ENCODE results near the gene A4GALT.

The A4GALT gene

DNA sequence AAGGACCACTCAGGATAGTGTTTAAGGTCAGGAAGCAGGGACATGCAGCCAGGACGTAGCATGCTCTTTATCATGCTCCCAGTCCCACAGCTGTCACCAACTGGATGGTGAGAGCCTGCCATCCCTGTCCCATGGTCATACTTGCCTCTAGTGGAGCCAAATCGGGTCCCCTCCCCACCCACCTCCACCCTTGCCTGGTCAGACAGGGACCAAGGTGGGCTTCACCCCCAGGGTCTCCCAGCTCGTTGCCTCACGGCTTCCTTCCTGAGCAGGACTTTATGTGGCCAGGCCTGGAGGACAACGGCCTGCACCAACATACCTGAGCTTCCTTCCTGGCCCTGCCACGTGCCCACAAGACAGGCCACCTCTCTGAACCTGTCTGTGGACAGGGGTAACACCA lies 19.8 kb downstream of the A4GALT start:
- ChIA-PET POLR2A (no interaction called here), CTCF (no interaction called here)

DNA sequence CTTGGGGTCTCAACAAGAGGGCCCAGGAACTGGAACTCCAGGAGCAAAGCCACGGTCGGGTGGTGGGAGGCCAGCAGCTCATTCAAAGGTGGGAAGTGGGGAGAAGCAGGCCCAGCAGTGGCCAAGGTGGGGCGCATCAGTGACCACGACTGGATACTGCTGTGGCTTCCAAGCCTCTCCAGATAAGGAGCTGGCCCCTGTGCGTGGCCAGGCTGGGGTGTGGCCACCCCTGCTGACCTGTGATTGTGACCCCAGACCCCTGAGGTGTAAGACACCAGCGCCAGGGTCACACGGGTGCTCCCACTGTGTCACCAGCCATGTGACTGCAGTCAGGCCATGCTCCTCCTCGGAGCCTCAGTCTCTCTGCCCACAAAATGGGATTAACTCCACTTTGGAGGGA lies 20.3 kb downstream of the A4GALT start:
- ChIA-PET POLR2A (no interaction called here), CTCF (no interaction called here)
- TF ChIP-seq NFRKB (IDR thresholded peaks at IDR 0.05) (no peak), FOXA1 (IDR thresholded peaks at IDR 0.05) (no peak), BHLHE40 (IDR thresholded peaks at IDR 0.05; ENCODE audit: borderline replicate concordance) (no peak), L3MBTL2 (conservative IDR thresholded peaks at IDR 0.05) (no peak)
- TF ChIP-seq, protein P1, sequence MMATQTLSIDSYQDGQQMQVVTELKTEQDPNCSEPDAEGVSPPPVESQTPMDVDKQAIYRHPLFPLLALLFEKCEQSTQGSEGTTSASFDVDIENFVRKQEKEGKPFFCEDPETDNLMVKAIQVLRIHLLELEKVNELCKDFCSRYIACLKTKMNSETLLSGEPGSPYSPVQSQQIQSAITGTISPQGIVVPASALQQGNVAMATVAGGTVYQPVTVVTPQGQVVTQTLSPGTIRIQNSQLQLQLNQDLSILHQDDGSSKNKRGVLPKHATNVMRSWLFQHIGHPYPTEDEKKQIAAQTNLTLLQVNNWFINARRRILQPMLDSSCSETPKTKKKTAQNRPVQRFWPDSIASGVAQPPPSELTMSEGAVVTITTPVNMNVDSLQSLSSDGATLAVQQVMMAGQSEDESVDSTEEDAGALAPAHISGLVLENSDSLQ (IDR thresholded peaks at IDR 0.05) = no peak
- no peak for DNase-seq (ENCODE audit: extremely low spot score)

More for the DNA sequence above, 19.8 kb downstream of the A4GALT start:
- TF ChIP-seq ARNT (IDR thresholded peaks at IDR 0.05) (no peak), L3MBTL2 (conservative IDR thresholded peaks at IDR 0.05) (no peak), ELF4 (IDR thresholded peaks at IDR 0.05) (no peak), HDGF (IDR thresholded peaks at IDR 0.05; ENCODE audit: borderline replicate concordance) (no peak), LEF1 (IDR thresholded peaks at IDR 0.05; ENCODE audit: borderline replicate concordance) (no peak), SUZ12 (IDR thresholded peaks at IDR 0.05) (no peak), NFRKB (IDR thresholded peaks at IDR 0.05) (no peak), FOXA1 (IDR thresholded peaks at IDR 0.05) (no peak)
- no peak for DNase-seq (ENCODE audit: extremely low spot score)

DNA sequence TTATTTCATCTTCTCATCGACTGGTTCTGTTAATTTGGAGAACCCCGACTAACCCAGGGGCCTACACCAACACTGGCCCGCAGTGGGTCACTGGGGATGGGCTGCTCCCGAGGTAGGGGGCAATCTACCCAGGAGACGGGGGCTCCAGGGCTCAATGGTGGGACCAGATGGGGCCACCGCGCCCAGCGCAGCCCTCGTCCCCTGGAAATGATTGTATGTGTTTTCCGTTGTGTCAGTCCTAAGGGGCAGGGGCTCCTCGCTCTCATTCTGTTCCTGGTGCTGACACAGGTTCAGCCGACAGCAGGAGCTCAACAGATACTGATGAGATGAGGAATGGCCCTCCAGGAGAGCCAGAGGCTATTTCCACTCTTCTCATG lies 20.7 kb downstream of the A4GALT start:
- ChIA-PET POLR2A (no interaction called here), CTCF (no interaction called here)
- TF ChIP-seq NFRKB (IDR thresholded peaks at IDR 0.05) (no peak), CTBP1 (IDR thresholded peaks at IDR 0.05; ENCODE audit: borderline replicate concordance) (no peak), SP1 (IDR thresholded peaks at IDR 0.05) (no peak), L3MBTL2 (conservative IDR thresholded peaks at IDR 0.05) (no peak), ELF4 (IDR thresholded peaks at IDR 0.05) (no peak), ZNF384 (IDR thresholded peaks at IDR 0.05) (no peak), FOXA1 (IDR thresholded peaks at IDR 0.05) (no peak), SUZ12 (IDR thresholded peaks at IDR 0.05) (no peak), HDGF (IDR thresholded peaks at IDR 0.05; ENCODE audit: borderline replicate concordance) (no peak), FOXM1 (IDR thresholded peaks at IDR 0.05; ENCODE audit: borderline replicate concordance) (no peak), FOXK2 (IDR thresholded peaks at IDR 0.05) (no peak)
- TF ChIP-seq, protein P1 (IDR thresholded peaks at IDR 0.05) = no peak
- no peak for DNase-seq (ENCODE audit: extremely low spot score)

DNA sequence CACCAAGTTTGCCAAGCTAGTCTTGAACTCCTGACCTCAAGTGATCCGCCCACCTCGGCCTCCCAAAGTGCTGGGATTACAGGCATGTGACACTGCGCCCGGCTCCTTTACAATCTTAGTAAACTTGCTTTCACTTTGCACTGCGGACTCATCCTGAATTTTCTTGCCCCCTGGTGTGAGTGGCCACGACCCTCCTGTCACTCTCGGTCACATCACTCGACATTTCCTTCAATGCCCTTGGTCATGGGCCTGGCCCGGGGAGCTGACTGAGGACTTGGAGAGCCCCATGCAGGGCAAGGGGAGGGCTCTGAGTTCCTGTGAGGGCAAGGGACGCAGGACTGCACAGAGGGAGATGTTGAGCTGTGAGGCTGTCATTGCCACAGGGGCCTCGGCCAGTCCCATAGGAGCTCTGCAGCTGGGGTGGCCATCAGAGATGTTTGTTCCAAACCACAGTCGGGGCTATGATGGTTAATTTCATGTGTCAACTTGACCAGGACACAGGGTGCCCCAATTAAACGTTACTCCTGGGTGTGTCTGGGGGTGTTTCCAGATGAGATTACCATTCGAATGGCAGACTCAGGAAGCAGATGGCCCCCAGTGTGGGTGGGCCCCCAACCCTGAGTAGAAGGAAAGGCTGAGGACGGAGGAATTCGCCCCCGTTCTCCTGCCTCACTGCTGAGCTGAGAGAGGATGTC lies 21.2 kb downstream of the A4GALT start:
- POLR2A ChIA-PET = no interaction called here
- CTCF ChIA-PET = no interaction called here
- no peak for DNase-seq (ENCODE audit: extremely low spot score)
- no peak for TF ChIP-seq CTBP1 (IDR thresholded peaks at IDR 0.05; ENCODE audit: borderline replicate concordance)
- no peak for TF ChIP-seq FOXA1 (IDR thresholded peaks at IDR 0.05)
- no peak for TF ChIP-seq ELF4 (IDR thresholded peaks at IDR 0.05)
- TF ChIP-seq BHLHE40 (IDR thresholded peaks at IDR 0.05; ENCODE audit: borderline replicate concordance) = no peak
- TF ChIP-seq ZNF384 (IDR thresholded peaks at IDR 0.05) = no peak
- TF ChIP-seq FOXM1 (IDR thresholded peaks at IDR 0.05; ENCODE audit: borderline replicate concordance) = no peak
- no peak for TF ChIP-seq SP1 (IDR thresholded peaks at IDR 0.05)
- TF ChIP-seq, protein P1 (IDR thresholded peaks at IDR 0.05) = no peak
- TF ChIP-seq LEF1 (IDR thresholded peaks at IDR 0.05; ENCODE audit: borderline replicate concordance) = no peak
- TF ChIP-seq FOXK2 (IDR thresholded peaks at IDR 0.05) = no peak

DNA sequence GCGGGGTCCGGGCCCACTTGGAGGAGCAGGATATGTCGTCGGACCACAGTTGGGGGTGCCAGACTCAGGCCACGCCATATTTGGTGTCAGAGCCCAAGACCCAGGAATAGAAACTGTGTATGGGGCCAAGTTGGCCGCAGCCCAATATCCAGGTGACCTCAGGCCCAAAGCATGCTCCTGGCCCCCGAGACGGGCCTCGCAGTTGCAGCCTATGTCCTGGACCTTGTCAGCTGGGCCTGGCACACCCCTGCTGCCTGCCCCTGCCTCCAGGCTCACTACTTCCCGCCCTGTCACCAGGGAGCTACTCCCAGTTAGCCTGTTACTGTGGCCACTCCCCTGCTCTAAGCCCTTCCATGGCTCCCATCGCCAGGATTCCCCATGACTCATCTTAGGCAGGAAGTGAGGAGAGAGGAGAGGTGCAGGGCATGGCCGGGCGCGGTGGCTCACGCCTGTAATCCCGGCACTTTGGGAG lies 23.1 kb downstream of the A4GALT start:
- no peak for DNase-seq (ENCODE audit: extremely low spot score)
- no peak for TF ChIP-seq LEF1 (IDR thresholded peaks at IDR 0.05; ENCODE audit: borderline replicate concordance)
- no peak for TF ChIP-seq L3MBTL2 (conservative IDR thresholded peaks at IDR 0.05)
- TF ChIP-seq SP1 (IDR thresholded peaks at IDR 0.05) = no peak
- TF ChIP-seq NFRKB (IDR thresholded peaks at IDR 0.05) = no peak
- ChIA-PET CTCF (interaction anchor here (0.8 kb wide), 1 partner anchor 14 kb away, joined by 4 read pairs; no protein-coding TSS in a partner anchor), POLR2A (interaction anchor here (3.0 kb wide), 1 partner anchor 49 kb away, joined by 10 read pairs; the partner anchor contains the start of gene CYB5R3)

DNA sequence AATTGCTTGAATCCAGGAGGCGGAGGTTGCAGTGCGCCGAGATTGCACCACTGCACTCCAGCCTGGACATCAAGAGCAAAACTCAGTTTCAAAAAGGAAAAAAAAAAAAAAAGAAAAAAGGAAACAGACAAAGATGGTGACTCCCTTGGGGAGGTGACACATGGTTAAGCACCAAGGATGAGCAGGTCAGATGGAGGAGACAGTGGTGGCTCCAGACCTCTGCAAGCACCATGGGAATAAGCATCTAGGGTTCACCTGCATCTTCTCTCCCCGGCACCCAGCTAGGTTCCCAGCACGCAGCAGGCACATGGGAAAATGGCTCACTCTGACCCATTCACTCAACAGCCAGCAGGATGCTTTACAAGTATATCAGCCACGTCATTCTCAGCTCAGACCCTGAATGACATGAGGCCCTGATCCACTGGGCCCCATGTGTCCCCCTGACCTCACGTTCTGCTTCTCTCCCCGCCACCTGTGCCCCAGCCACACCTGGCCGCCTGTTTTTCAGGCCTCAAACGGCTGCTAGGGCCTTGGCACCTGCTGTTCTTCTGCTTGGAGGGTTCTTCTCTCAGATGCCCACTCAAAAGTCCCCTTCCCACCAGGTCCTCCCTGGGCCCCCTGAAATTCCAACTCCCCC lies 24.2 kb downstream of the A4GALT start:
- POLR2A ChIA-PET = interaction anchor here (3.0 kb wide), 1 partner anchor 47 kb away, joined by 10 read pairs; the partner anchor contains the start of gene CYB5R3
- no peak for DNase-seq (ENCODE audit: extremely low spot score)
- CTCF ChIA-PET = no interaction called here
- no peak for TF ChIP-seq ELF4 (IDR thresholded peaks at IDR 0.05)
- TF ChIP-seq FOXM1 (IDR thresholded peaks at IDR 0.05; ENCODE audit: borderline replicate concordance) = no peak
- no peak for TF ChIP-seq LEF1 (IDR thresholded peaks at IDR 0.05; ENCODE audit: borderline replicate concordance)
- no peak for TF ChIP-seq NFRKB (IDR thresholded peaks at IDR 0.05)
- TF ChIP-seq FOXK2 (IDR thresholded peaks at IDR 0.05) = no peak
- TF ChIP-seq SP1 (IDR thresholded peaks at IDR 0.05) = no peak
- no peak for TF ChIP-seq FOXA1 (IDR thresholded peaks at IDR 0.05)
- TF ChIP-seq ZNF384 (IDR thresholded peaks at IDR 0.05) = no peak
- no peak for TF ChIP-seq CTBP1 (IDR thresholded peaks at IDR 0.05; ENCODE audit: borderline replicate concordance)
- TF ChIP-seq SUZ12 (IDR thresholded peaks at IDR 0.05) = no peak
- no peak for TF ChIP-seq TARDBP (IDR thresholded peaks at IDR 0.05)
- TF ChIP-seq, protein P1 (IDR thresholded peaks at IDR 0.05) = no peak
- TF ChIP-seq HDGF (IDR thresholded peaks at IDR 0.05; ENCODE audit: borderline replicate concordance) = no peak
- TF ChIP-seq BHLHE40 (IDR thresholded peaks at IDR 0.05; ENCODE audit: borderline replicate concordance) = no peak
- TF ChIP-seq L3MBTL2 (conservative IDR thresholded peaks at IDR 0.05) = no peak
- no peak for TF ChIP-seq ARNT (IDR thresholded peaks at IDR 0.05)

Data from HEK293T (cell line).